A549 (cell line): ENCODE measurements around the gene GMEB2. TPM values are rescaled to one million over a fixed set of nuclear protein-coding genes. Genes with fewer than 3 reads are reported as not detected.
"Not testable (repeated sequence)": the region's sequence is repeated elsewhere in the genome, so short reads cannot be mapped to it uniquely, and the experiment has no call there.

Experiments used
- ATAC-seq, 2 experiments: fragments of 200-7000 bp in 1 of 2; fragments of >200 bp in 1 of 2; cut with Nextera tagmentation in 1 of 2; cut with Tn5 transposase in 1 of 2; 3 replicates each; pipeline versions ENCODE4 v1.8.0 to v1.9.1; 2018 to 2020; ENCODE audit warnings: mild to moderate bottlenecking in 1 of 2, moderate library complexity in 1 of 2
- CTCF ChIA-PET: fragments of 300-600 bp; sonication (Branson Sonifier 250); formaldehyde crosslinking; extraction: SDS; loops from one replicate; lab custom pipeline; 2021; ENCODE audit warnings: antibody characterized with exemption, inconsistent platforms; lab: Yijun Ruan, JAX
- POLR2A ChIA-PET: fragments of 350-600 bp; formaldehyde crosslinking; extraction: SDS; loops from one replicate; lab custom pipeline; 2021; ENCODE audit warnings: antibody characterized with exemption, inconsistent platforms; lab: Yijun Ruan, JAX
- DNase-seq, 2 experiments: peaks; one replicate each; pipeline versions ENCODE4 v3.0.0 to v3.0.0-alpha.2; 2011 to 2016; ENCODE audit warnings: low read depth in 1 of 2, low spot score in 1 of 2
- FAIRE-seq: peaks from 2 replicates; lab custom pipeline; 2011; peaks lifted over from hg19 to GRCh38; lab: Jason Lieb, UNC
- H3K27ac ChIP-seq, 2 experiments: fragments of >200 bp; sonication (Bioruptor Twin); formaldehyde crosslinking; 3 replicates each; pipeline ENCODE4 v1.5.1; 2016 to 2017
- H3K4me1 ChIP-seq: fragments of >200 bp; sonication (Bioruptor Twin); formaldehyde crosslinking; 3 replicates; pipeline ENCODE4 v1.6.1; 2016
- H3K4me2 ChIP-seq: fragments of >200 bp; sonication (Bioruptor Twin); formaldehyde crosslinking; 3 replicates; pipeline ENCODE4 v1.6.1; 2016
- H3K4me3 ChIP-seq: fragments of >200 bp; sonication (Bioruptor Twin); formaldehyde crosslinking; 3 replicates; pipeline ENCODE4 v1.5.1; 2016
- H3K9me3 ChIP-seq: fragments of >200 bp; sonication (Bioruptor Twin); formaldehyde crosslinking; 3 replicates; pipeline ENCODE4 v1.6.1; 2016
- BHLHE40 ChIP-seq: IDR thresholded peaks from 2 replicates; pipeline ENCODE4 v1.6.1; 2012; ENCODE audit warnings: low read depth, low read length, inconsistent platforms
- CBX8 ChIP-seq: fragments of 200-600 bp; sonication (generic); IDR thresholded peaks from 2 replicates; pipeline ENCODE4 v1.6.1; 2016
- CEBPB ChIP-seq, 2 experiments: fragments of >200 bp in 1 of 2; sonication (Bioruptor Twin) in 1 of 2; formaldehyde crosslinking in 1 of 2; IDR thresholded peaks; 2 replicates each; pipeline ENCODE4 v1.6.1; 2012 to 2016
- CHD2 ChIP-seq: fragments of 150-350 bp; IDR thresholded peaks from 2 replicates; pipeline ENCODE4 v1.6.1; 2014; ENCODE audit warnings: low read length; ENCODE audit not compliant: partially characterized antibody
- CHD4 ChIP-seq: fragments of 200-600 bp; sonication (generic); IDR thresholded peaks from 2 replicates; pipeline ENCODE4 v1.6.1; 2016; ENCODE audit warnings: antibody characterized with exemption, mild to moderate bottlenecking, borderline replicate concordance
- FOSL2 ChIP-seq, 2 experiments: fragments of 450-650 bp in 1 of 2; fragments of >200 bp in 1 of 2; sonication (Bioruptor Twin) in 1 of 2; formaldehyde crosslinking; IDR thresholded peaks; 2 replicates each; pipeline versions ENCODE4 v1.5.0 to v1.6.1; 2016 to 2020; ENCODE audit warnings: mild to moderate bottlenecking in 1 of 2, moderate library complexity in 1 of 2
- HOXA7 ChIP-seq: fragments of 250-450 bp; sonication (Bioruptor Pico); IDR thresholded peaks from 2 replicates; pipeline ENCODE4 v1.5.0; 2020; ENCODE audit warnings: mild to moderate bottlenecking, moderate library complexity
- HOXB13 ChIP-seq: fragments of 250-450 bp; sonication (Bioruptor Pico); IDR thresholded peaks from 2 replicates; pipeline ENCODE4 v1.5.0; 2020; ENCODE audit warnings: low read depth, mild to moderate bottlenecking, moderate library complexity
- HOXB5 ChIP-seq: fragments of 250-450 bp; sonication (Bioruptor Pico); IDR thresholded peaks from 2 replicates; pipeline ENCODE4 v1.5.0; 2020; ENCODE audit warnings: mild to moderate bottlenecking, moderate library complexity
- JUNB ChIP-seq: fragments of >200 bp; sonication (Bioruptor Twin); formaldehyde crosslinking; IDR thresholded peaks from 2 replicates; pipeline ENCODE4 v1.6.1; 2016
- MAFK ChIP-seq: fragments of 450-650 bp; IDR thresholded peaks from 2 replicates; pipeline ENCODE4 v1.6.1; 2014; ENCODE audit not compliant: partially characterized antibody
- MYC ChIP-seq: IDR thresholded peaks from 2 replicates; pipeline ENCODE4 v1.6.1; 2012; ENCODE audit warnings: mild to moderate bottlenecking, inconsistent platforms, low read length, improper control_type of control experiment, borderline replicate concordance
- POLR2A ChIP-seq: IDR thresholded peaks from 2 replicates; pipeline ENCODE4 v1.6.1; 2012; ENCODE audit warnings: mild to moderate bottlenecking, low read length
- RAD21 ChIP-seq, 2 experiments: fragments of >200 bp in 1 of 2; sonication (Bioruptor Twin) in 1 of 2; formaldehyde crosslinking in 1 of 2; IDR thresholded peaks in 1 of 2; conservative IDR thresholded peaks in 1 of 2; 2 replicates in 1 of 2; 3 replicates in 1 of 2; pipeline ENCODE4 v1.6.1; 2012 to 2018; ENCODE audit warnings: inconsistent platforms in 1 of 2
- RNF2 ChIP-seq: fragments of 200-600 bp; sonication (generic); IDR thresholded peaks from 2 replicates; pipeline ENCODE4 v1.6.1; 2016; ENCODE audit warnings: low read depth, mild to moderate bottlenecking, antibody characterized with exemption, moderate library complexity, borderline replicate concordance
- ZFP36 ChIP-seq: fragments of 450-650 bp; IDR thresholded peaks from 2 replicates; pipeline ENCODE4 v1.6.1; 2014; ENCODE audit warnings: borderline replicate concordance; ENCODE audit not compliant: partially characterized antibody
- ZNF302 ChIP-seq: fragments of 250-450 bp; sonication (Bioruptor Pico); IDR thresholded peaks from 2 replicates; pipeline ENCODE4 v1.9.0; 2021; ENCODE audit warnings: inconsistent platforms, mild to moderate bottlenecking, moderate library complexity
- ZSCAN20 ChIP-seq: fragments of 250-450 bp; sonication (Bioruptor Pico); IDR thresholded peaks from 2 replicates; pipeline ENCODE4 v1.8.0; 2022; ENCODE audit warnings: mild to moderate bottlenecking, moderate library complexity
- WGBS: methylation state at CpG from one replicate; pipeline ENCODE4 v1.1.6; 2017; ENCODE audit errors: missing lambda C conversion rate; 5-methylcytosine and 5-hydroxymethylcytosine counted together
- polyA plus RNA-seq, 4 experiments: library from polyadenylated mRNA; depleted of rRNA in 3 of 4; stranded (reverse); fragments of >200 nt; fragmentation: RNase III in 1 of 4; extraction: RNeasy Plus Mini Kit Qiagen cat#74134 plus additional on column Dnase treatment in 1 of 4; gene quantifications; 2 replicates in 3 of 4; 3 replicates in 1 of 4; pipeline ENCODE4 v1.2.3, GENCODE V29; 2011 to 2017

GMEB2 gene
- polyA plus RNA-seq, 2 of the 4 experiments (the other 2 are of a cell fraction) = 6.5 to 6.8 TPM

- ChIA-PET CTCF (interaction anchor here (0.8 kb wide), 1 partner anchor 322 kb away, joined by 3 read pairs; no protein-coding TSS in a partner anchor), POLR2A (interaction anchor here (2.2 kb wide), 1 partner anchor 10 kb away, joined by 7 read pairs; no protein-coding TSS in a partner anchor)
- 16% methylated on average over 37 of the region's 91 CpGs for WGBS
Measured at GRCh38 chr20:63652192-63652980, 25.5 kb upstream of the GMEB2 start.

GRCh38 chr20:63651942-63652191 is 25.0 kb upstream of the GMEB2 start:
- ATAC-seq (no peak), DNase-seq (no peak)
- no peaks in the 10 kb centered on the region for H3K9me3 ChIP-seq
- H3K4me3 ChIP-seq = peak overlapping the region; percentile 56; the same call in 2 of the 3 replicates
- CTCF ChIA-PET = interaction anchor here (0.8 to 1.8 kb wide), 2 partner anchors 10 to 322 kb away, joined by 3 to 6 read pairs; no protein-coding TSS in a partner anchor
- POLR2A ChIA-PET = interaction anchor here (2.2 kb wide), 1 partner anchor 10 kb away, joined by 7 read pairs; no protein-coding TSS in a partner anchor
- 47% methylated on average over 8 of the region's 11 CpGs for WGBS
- TF ChIP-seq MAFK (no peak), CHD2 (no peak), CEBPB (IDR thresholded peaks at IDR 0.05) (no peak)
- TF ChIP-seq, all 56 proteins: peak for 0
- Histone ChIP-seq H3K4me1 (peaks cover 14% of the 10 kb centered on the region), H3K4me2 (peak overlapping the region; percentile 99), H3K27ac (no peak overlapping the region; a peak in 1 of 6 replicates)
- FAIRE-seq = no peak

More at GRCh38 chr20:63652192-63652980, 25.5 kb upstream of the GMEB2 start:
- H3K9me3 ChIP-seq = no peaks in the 10 kb centered on the region
- peak overlapping the region; percentile 99 for H3K4me2 ChIP-seq
- FAIRE-seq = no peak
- no peak for DNase-seq
- H3K4me1 ChIP-seq = peaks cover 14% of the 10 kb centered on the region
- TF ChIP-seq CBX8 (no peak), CHD4 (no peak), POLR2A (no peak), HOXA7 (no peak), HOXB13 (no peak), MYC (no peak), BHLHE40 (no peak), ZSCAN20 (CRISPR knock-in tag) (no peak), RNF2 (no peak), FOSL2 (IDR thresholded peaks at IDR 0.05) (no peak), FOSL2 (CRISPR knock-in tag; IDR thresholded peaks at IDR 0.05) (no peak)
- peak overlapping the region; percentile 56 for H3K4me3 ChIP-seq
- H3K27ac ChIP-seq = peak overlapping the region in 1 of 2 experiments; percentile 70; a peak in 4 of 6 replicates
- peak in 1 of 2 experiments; percentile 13; a peak in 2 of 6 replicates for ATAC-seq

DNA sequence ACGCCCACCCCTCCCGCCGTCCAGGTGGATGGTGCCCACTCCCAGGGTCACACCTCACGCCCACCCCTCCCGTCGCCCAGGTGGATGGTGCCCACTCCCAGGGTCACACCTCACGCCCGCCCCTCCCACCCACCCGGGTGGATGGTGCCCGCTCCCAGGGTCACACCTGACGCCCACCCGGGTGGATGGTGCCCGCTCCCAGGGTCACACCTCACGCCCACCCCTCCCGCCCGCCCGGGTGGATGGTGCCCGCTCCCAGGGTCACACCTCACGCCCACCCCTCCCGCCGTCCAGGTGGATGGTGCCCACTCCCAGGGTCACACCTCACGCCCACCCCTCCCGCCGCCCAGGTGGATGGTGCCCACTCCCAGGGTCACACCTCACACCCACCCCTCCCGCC is 23.6 kb upstream of the GMEB2 start:
- ChIA-PET POLR2A (interaction anchor here (2.2 kb wide), 1 partner anchor 8 kb away, joined by 7 read pairs; no protein-coding TSS in a partner anchor), CTCF (interaction anchor here (0.6 to 1.8 kb wide), 4 partner anchors 9 to 180 kb away, joined by 3 to 6 read pairs (median 3); no protein-coding TSS in a partner anchor)

DNA sequence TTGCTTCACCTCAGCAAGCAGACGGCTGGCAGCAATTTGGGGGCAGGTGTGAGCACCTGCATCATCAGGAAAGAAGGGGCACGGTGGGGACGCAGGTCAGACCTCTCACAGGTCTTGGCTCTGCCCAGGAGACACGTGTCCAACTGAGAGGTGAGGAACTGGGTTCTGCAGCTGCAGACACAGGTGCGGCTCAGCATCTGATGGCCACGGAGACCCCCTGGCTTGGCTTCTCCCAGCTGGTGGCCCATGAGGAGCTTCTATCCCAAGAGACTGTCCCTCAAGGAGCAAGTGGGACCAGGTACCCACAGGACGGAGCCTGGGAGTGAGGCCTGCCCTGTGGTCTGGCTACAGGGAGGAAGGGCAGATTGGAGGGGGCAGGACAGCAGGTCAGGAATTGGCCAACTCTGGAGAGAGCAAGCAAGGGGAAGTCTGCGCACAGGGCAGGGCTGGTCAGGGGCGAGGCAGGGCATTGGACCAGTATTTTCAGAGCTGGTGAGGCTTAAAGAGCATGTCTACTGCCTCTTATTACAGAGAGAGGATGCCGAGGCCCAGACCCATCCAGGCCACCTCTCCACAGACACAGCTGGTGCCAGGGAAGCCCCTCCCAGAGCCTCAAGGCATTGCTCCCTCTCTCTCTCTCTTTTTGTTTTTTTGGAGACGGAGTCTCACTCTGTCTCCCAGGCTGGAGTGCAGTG is 22.1 kb upstream of the GMEB2 start:
- Histone ChIP-seq H3K27ac (no peak overlapping the region), H3K9me3 (no peaks in the 10 kb centered on the region), H3K4me3 (no peak overlapping the region), H3K4me2 (no peak overlapping the region), H3K4me1 (peaks cover 14% of the 10 kb centered on the region)
- no peak for DNase-seq
- TF ChIP-seq RAD21 (conservative IDR thresholded peaks at IDR 0.05 in 1 of 2, IDR thresholded peaks at IDR 0.05 in 1 of 2) (no peak), ZFP36 (no peak), ZNF302 (no peak), MYC (no peak), HOXB5 (CRISPR knock-in tag) (no peak), JUNB (no peak)
- 78% methylated on average over 11 of the region's 11 CpGs for WGBS
- no peak for FAIRE-seq
- CTCF ChIA-PET = interaction anchor here (0.8 to 1.3 kb wide), 2 partner anchors 11 to 18 kb away, joined by 3 read pairs; no protein-coding TSS in a partner anchor
- POLR2A ChIA-PET = no interaction called here
- ATAC-seq = peak in 1 of 2 experiments; percentile 10; a peak in 3 of 6 replicates

More for the DNA sequence above, 23.6 kb upstream of the GMEB2 start:
- H3K4me2 ChIP-seq, H3K4me3 ChIP-seq, H3K27ac ChIP-seq, H3K9me3 ChIP-seq, FAIRE-seq, ATAC-seq, DNase-seq: not testable (repeated sequence)
- H3K4me1 ChIP-seq = peaks cover 14% of the 10 kb centered on the region
- no CpG with 5 or more reads among the region's 25 CpGs for WGBS
